Measurements from ENCODE around the gene FAS. TPM values are rescaled to one million over a fixed set of nuclear protein-coding genes. Genes with fewer than 3 reads are reported as not detected.

The FAS gene
- total and polyA plus RNA-seq, 4 donors: 2.2 to 13.2 (median 5.9) TPM

GRCh38 chr10:88963318-88963717, 27.3 kb upstream of the FAS start:
- DNase-seq (ENCODE audit: low spot score): no peak
- WGBS: 93% methylated on average over 2 of the region's 2 CpGs
- Histone ChIP-seq H3K27me3 (ENCODE audit: control insufficient read depth in 4 of 4, insufficient read depth in 4 of 4, low read length in 3 of 4) (no peaks in the 10 kb centered on the region), H3K36me3 (ENCODE audit: control insufficient read depth in 4 of 4, insufficient read depth in 3 of 4, low read depth in 1 of 4, low read length in 3 of 4) (no peaks in the 10 kb centered on the region), H3K9ac (ENCODE audit: low read depth in 1 of 2, low read length in 2 of 2) (no peak overlapping the region), H3K4me3 (ENCODE audit: low read depth in 1 of 3, low read length in 3 of 3) (no peak overlapping the region), H3K4me1 (ENCODE audit: control insufficient read depth in 4 of 4, insufficient read depth in 4 of 4, low read length in 3 of 4) (no peaks in the 10 kb centered on the region), H3K9me3 (ENCODE audit: control insufficient read depth in 4 of 4, low read length in 3 of 4) (no peaks in the 10 kb centered on the region), H3K27ac (ENCODE audit: low read depth in 1 of 2, low read length in 2 of 2) (no peak overlapping the region)
- TF ChIP-seq YY1 (IDR thresholded peaks at IDR 0.05) (no peak), JUND (IDR thresholded peaks at IDR 0.05) (no peak)

DNA sequence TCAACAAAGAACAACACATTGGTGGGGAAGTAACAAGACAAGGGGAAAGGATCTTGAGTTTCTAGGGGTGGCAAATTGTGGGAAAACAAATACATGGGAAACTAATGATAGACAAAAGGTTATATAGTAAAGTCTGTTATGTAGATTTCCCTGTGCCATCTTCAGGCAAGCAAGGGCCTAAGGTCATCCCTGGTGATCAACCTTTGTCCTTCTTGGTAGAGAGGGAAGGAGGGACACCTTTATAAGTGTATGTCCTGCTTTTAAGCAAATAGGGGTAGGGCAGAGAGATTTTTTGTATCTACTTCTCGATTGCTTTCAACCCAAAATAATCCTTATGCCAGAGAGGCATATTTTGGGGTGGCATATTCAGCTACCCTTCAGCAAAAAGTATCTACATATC, 26.2 kb upstream of the FAS start:
- Histone ChIP-seq H3K36me3 (ENCODE audit: control insufficient read depth in 4 of 4, insufficient read depth in 3 of 4, low read depth in 1 of 4, low read length in 3 of 4) (no peaks in the 10 kb centered on the region), H3K4me1 (ENCODE audit: control insufficient read depth in 4 of 4, insufficient read depth in 4 of 4, low read length in 3 of 4) (no peaks in the 10 kb centered on the region), H3K4me3 (ENCODE audit: low read depth in 1 of 3, low read length in 3 of 3) (no peak overlapping the region), H3K27me3 (ENCODE audit: control insufficient read depth in 4 of 4, insufficient read depth in 4 of 4, low read length in 3 of 4) (no peaks in the 10 kb centered on the region), H3K9me3 (ENCODE audit: control insufficient read depth in 4 of 4, low read length in 3 of 4) (no peaks in the 10 kb centered on the region), H3K27ac (ENCODE audit: low read depth in 1 of 2, low read length in 2 of 2) (no peak overlapping the region), H3K9ac (ENCODE audit: low read depth in 1 of 2, low read length in 2 of 2) (no peak overlapping the region)
- TF ChIP-seq HNF4G (IDR thresholded peaks at IDR 0.05) (no peak), FOXA2 (IDR thresholded peaks at IDR 0.05) (no peak), RXRA (IDR thresholded peaks at IDR 0.05) (no peak), HNF4A (conservative IDR thresholded peaks at IDR 0.05) (no peak), RAD21 (IDR thresholded peaks at IDR 0.05) (no peak), FOXA1 (IDR thresholded peaks at IDR 0.05) (no peak), TAF1 (conservative IDR thresholded peaks at IDR 0.05) (no peak), MAX (IDR thresholded peaks at IDR 0.05) (no peak), NR2F2 (IDR thresholded peaks at IDR 0.05) (no peak)
- TF ChIP-seq, protein P1, sequence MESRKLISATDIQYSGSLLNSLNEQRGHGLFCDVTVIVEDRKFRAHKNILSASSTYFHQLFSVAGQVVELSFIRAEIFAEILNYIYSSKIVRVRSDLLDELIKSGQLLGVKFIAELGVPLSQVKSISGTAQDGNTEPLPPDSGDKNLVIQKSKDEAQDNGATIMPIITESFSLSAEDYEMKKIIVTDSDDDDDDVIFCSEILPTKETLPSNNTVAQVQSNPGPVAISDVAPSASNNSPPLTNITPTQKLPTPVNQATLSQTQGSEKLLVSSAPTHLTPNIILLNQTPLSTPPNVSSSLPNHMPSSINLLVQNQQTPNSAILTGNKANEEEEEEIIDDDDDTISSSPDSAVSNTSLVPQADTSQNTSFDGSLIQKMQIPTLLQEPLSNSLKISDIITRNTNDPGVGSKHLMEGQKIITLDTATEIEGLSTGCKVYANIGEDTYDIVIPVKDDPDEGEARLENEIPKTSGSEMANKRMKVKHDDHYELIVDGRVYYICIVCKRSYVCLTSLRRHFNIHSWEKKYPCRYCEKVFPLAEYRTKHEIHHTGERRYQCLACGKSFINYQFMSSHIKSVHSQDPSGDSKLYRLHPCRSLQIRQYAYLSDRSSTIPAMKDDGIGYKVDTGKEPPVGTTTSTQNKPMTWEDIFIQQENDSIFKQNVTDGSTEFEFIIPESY (IDR thresholded peaks at IDR 0.05): no peak
- TF ChIP-seq, protein P2, sequence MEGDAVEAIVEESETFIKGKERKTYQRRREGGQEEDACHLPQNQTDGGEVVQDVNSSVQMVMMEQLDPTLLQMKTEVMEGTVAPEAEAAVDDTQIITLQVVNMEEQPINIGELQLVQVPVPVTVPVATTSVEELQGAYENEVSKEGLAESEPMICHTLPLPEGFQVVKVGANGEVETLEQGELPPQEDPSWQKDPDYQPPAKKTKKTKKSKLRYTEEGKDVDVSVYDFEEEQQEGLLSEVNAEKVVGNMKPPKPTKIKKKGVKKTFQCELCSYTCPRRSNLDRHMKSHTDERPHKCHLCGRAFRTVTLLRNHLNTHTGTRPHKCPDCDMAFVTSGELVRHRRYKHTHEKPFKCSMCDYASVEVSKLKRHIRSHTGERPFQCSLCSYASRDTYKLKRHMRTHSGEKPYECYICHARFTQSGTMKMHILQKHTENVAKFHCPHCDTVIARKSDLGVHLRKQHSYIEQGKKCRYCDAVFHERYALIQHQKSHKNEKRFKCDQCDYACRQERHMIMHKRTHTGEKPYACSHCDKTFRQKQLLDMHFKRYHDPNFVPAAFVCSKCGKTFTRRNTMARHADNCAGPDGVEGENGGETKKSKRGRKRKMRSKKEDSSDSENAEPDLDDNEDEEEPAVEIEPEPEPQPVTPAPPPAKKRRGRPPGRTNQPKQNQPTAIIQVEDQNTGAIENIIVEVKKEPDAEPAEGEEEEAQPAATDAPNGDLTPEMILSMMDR (IDR thresholded peaks at IDR 0.05; ENCODE audit: low read depth, low read length, missing input control): no peak
- TF ChIP-seq, protein P3, sequence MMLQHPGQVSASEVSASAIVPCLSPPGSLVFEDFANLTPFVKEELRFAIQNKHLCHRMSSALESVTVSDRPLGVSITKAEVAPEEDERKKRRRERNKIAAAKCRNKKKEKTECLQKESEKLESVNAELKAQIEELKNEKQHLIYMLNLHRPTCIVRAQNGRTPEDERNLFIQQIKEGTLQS (IDR thresholded peaks at IDR 0.05): no peak
- DNase-seq (ENCODE audit: low spot score): no peak
- 86% methylated on average over 1 of the region's 1 CpG for WGBS

GRCh38 chr10:88964869-88965415, 25.7 kb upstream of the FAS start:
- Histone ChIP-seq H3K27me3 (ENCODE audit: control insufficient read depth in 4 of 4, insufficient read depth in 4 of 4, low read length in 3 of 4) (no peaks in the 10 kb centered on the region), H3K36me3 (ENCODE audit: control insufficient read depth in 4 of 4, insufficient read depth in 3 of 4, low read depth in 1 of 4, low read length in 3 of 4) (no peaks in the 10 kb centered on the region), H3K27ac (ENCODE audit: low read depth in 1 of 2, low read length in 2 of 2) (no peak overlapping the region), H3K4me1 (ENCODE audit: control insufficient read depth in 4 of 4, insufficient read depth in 4 of 4, low read length in 3 of 4) (no peaks in the 10 kb centered on the region), H3K9ac (ENCODE audit: low read depth in 1 of 2, low read length in 2 of 2) (no peak overlapping the region), H3K9me3 (ENCODE audit: control insufficient read depth in 4 of 4, low read length in 3 of 4) (no peaks in the 10 kb centered on the region), H3K4me3 (ENCODE audit: low read depth in 1 of 3, low read length in 3 of 3) (no peak overlapping the region)
- 77% methylated on average over 3 of the region's 3 CpGs for WGBS
- no peak for TF ChIP-seq SP1 (IDR thresholded peaks at IDR 0.05)
- TF ChIP-seq RAD21 (IDR thresholded peaks at IDR 0.05): no peak
- no peak for TF ChIP-seq HNF4G (IDR thresholded peaks at IDR 0.05)
- TF ChIP-seq, protein P1 (IDR thresholded peaks at IDR 0.05): no peak
- TF ChIP-seq MAX (IDR thresholded peaks at IDR 0.05): no peak
- no peak for DNase-seq (ENCODE audit: low spot score)

Data from liver (tissue), 9 donors.